ENCODE results near the gene ACOXL.

DNA sequence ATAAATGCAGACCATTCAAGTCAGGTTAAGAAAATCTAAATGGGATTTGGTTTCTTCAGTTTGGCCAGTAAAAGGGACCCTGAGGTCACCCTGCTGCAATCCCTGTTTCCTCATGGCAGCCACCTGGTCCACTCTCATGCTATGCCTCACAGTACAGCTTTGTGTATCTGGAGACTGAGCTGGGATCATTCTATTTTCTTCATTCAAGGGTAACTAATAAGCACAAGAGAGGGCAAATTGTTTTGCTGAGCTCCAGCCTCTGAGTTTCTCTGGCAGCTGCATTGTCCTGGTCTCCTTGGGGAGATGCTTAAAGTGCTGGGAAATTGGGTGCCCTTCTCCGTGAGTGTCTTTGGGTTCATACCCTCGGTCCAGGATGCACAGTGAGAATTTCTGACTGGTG, 369.8 kb downstream of the ACOXL start:
- TF ChIP-seq, protein P1, sequence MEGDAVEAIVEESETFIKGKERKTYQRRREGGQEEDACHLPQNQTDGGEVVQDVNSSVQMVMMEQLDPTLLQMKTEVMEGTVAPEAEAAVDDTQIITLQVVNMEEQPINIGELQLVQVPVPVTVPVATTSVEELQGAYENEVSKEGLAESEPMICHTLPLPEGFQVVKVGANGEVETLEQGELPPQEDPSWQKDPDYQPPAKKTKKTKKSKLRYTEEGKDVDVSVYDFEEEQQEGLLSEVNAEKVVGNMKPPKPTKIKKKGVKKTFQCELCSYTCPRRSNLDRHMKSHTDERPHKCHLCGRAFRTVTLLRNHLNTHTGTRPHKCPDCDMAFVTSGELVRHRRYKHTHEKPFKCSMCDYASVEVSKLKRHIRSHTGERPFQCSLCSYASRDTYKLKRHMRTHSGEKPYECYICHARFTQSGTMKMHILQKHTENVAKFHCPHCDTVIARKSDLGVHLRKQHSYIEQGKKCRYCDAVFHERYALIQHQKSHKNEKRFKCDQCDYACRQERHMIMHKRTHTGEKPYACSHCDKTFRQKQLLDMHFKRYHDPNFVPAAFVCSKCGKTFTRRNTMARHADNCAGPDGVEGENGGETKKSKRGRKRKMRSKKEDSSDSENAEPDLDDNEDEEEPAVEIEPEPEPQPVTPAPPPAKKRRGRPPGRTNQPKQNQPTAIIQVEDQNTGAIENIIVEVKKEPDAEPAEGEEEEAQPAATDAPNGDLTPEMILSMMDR (IDR thresholded peaks at IDR 0.05) = no peak
- TF ChIP-seq POLR2A (IDR thresholded peaks at IDR 0.05) = no peak

All from transverse colon (tissue), 3 donors.